ENCODE results near the gene ROBO1.
A peak's percentile ranks its signal among the peaks of the same experiment; 100 is the strongest.

DNA sequence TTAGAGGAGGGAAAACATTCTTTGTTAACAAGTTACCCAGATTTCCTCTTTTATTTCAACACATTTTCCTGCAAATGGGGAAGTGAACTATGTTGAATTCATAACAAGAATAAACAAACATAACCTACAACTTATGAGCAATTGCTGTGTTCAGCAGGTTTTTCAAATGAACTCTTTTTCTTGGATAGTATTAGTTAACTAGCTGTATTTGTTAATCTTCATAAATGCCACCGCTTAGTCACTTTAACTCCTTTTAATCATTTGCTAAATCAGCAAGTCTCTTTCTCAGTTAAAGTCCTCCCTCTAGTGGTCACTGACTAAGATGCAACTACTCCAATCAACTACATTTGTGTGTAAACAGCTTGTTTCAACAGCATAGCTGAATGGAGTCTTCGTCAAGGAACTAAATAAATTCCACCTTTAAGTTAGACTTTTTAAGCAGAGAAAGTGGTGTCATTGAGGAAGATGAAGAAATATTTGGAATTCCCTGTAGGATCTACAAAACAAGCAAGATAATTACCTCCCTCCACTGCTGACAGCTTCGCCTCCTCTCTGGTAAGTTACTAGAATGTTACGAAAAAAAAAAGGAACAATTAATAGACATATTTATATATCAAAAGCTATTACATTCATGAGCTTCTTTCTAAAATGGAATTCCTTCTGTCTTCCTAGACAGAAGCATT, 1122.0 kb downstream of the ROBO1 start:
- TF ChIP-seq CTCF (conservative IDR thresholded peaks at IDR 0.05; ENCODE audit: low read depth, low read length): peak; percentile 89
- TF ChIP-seq EZH2 (IDR thresholded peaks at IDR 0.05; ENCODE audit: borderline replicate concordance, low read depth, low read length, poor library complexity, severe bottlenecking): no peak

Data from A673 (cell line).